ENCODE measurements around the gene RAB40C.

Gene RAB40C

GRCh38 chr16:676913-677312 is 87.0 kb downstream of the RAB40C start:
- no CpG with 5 or more reads among the region's 23 CpGs for WGBS (ENCODE audit: insufficient coverage, insufficient read length)
- H3K9me3 ChIP-seq (ENCODE audit: control insufficient read depth, insufficient read depth, low read length): no peaks in the 10 kb centered on the region
- no peak overlapping the region for H3K27ac ChIP-seq (ENCODE audit: low read length)

DNA sequence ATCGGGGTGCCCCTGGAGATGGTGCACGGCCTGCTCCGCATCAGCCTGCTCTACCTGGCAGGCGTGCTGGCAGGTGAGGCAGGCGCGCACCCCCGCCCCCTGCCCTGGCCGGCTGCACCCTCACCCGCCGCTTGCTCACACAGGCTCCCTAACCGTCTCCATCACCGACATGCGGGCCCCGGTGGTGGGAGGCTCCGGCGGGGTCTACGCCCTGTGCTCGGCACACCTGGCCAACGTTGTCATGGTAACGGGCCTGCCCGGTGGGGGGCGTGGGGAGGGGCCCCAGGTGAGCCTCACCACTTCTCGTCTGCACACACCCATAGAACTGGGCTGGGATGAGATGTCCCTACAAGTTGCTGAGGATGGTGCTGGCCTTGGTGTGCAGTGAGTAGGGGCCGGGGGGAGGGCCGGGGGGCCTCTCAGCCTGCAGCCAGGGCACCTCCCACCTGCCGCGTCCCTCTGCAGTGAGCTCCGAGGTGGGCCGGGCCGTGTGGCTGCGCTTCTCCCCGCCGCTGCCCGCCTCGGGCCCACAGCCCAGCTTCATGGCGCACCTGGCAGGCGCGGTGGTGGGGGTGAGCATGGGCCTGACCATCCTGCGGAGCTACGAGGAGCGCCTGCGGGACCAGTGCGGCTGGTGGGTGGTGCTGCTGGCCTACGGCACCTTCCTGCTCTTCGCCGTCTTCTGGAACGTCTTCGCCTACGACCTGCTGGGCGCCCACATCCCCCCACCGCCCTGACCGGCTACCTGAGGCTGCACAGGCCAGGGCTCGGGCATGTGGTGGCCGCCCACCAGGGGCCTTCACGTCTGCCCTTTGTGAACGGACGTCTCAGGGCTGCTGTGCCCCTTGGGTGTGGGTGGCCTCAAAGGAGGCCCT is 87.7 kb downstream of the RAB40C start:
- Histone ChIP-seq H3K4me3 (ENCODE audit: low read length) (no peak overlapping the region), H3K9me3 (ENCODE audit: control insufficient read depth, insufficient read depth, low read length) (no peaks in the 10 kb centered on the region), H3K27me3 (ENCODE audit: control insufficient read depth, insufficient read depth, low read length) (no peaks in the 10 kb centered on the region), H3K27ac (ENCODE audit: low read length) (no peak overlapping the region), H3K4me1 (ENCODE audit: control insufficient read depth, insufficient read depth, low read length) (peaks cover 9% of the 10 kb centered on the region), H3K36me3 (ENCODE audit: control insufficient read depth, insufficient read depth, low read length) (peaks cover 19% of the 10 kb centered on the region)
- WGBS (ENCODE audit: insufficient coverage, insufficient read length): no CpG with 5 or more reads among the region's 57 CpGs
- no peak for DNase-seq (ENCODE audit: low read depth, low spot score)

More at GRCh38 chr16:676913-677312, 87.0 kb downstream of the RAB40C start:
- H3K36me3 ChIP-seq (ENCODE audit: control insufficient read depth, insufficient read depth, low read length): peaks cover 19% of the 10 kb centered on the region
- H3K4me3 ChIP-seq (ENCODE audit: low read length): no peak overlapping the region
- DNase-seq (ENCODE audit: low read depth, low spot score): no peak
- H3K4me1 ChIP-seq (ENCODE audit: control insufficient read depth, insufficient read depth, low read length): peaks cover 9% of the 10 kb centered on the region
- no peaks in the 10 kb centered on the region for H3K27me3 ChIP-seq (ENCODE audit: control insufficient read depth, insufficient read depth, low read length)

DNA sequence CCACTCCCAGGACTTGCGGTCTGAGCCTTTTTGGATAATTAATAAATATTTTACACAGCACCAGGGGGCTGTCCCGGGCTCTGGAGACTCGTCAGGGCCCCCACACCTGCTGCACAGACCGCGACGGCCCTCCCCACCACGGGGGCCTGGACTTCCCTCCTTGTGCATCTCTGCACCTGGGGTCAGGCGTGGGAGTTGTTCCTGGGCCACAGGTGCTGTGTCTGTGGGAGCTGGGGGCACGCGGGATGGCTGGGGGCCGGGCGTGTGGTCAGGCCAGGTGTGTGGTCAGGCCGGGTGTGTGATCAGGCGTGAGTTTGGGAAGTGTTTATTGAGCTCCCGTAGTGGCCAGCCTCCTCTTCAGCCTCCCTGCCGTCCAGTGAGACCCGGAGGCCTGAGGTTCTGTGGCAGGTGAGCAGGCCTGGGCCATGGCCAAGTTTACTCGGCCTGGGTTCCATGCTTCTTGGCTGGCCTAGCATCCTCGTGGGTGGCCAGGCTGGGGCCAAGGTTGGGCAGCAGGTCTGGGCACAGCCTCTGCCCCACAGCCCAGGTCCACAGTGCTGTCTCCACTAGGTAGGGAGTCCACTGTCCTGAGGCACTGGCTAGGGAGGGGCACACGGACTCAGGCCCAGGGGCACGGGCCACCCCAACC is 88.5 kb downstream of the RAB40C start:
- no peak for DNase-seq (ENCODE audit: low read depth, low spot score)
- H3K27ac ChIP-seq (ENCODE audit: low read length): no peak overlapping the region
- H3K9me3 ChIP-seq (ENCODE audit: control insufficient read depth, insufficient read depth, low read length): no peaks in the 10 kb centered on the region
- no CpG with 5 or more reads among the region's 21 CpGs for WGBS (ENCODE audit: insufficient coverage, insufficient read length)
- peaks cover 9% of the 10 kb centered on the region for H3K4me1 ChIP-seq (ENCODE audit: control insufficient read depth, insufficient read depth, low read length)
- no peaks in the 10 kb centered on the region for H3K27me3 ChIP-seq (ENCODE audit: control insufficient read depth, insufficient read depth, low read length)
- peaks cover 16% of the 10 kb centered on the region for H3K36me3 ChIP-seq (ENCODE audit: control insufficient read depth, insufficient read depth, low read length)
- no peak overlapping the region for H3K4me3 ChIP-seq (ENCODE audit: low read length)
